OCI-LY1 (cell line): Measurements from ENCODE around the gene ZBTB46.

Source experiments
- H2AFZ ChIP-seq: fragments of 200-600 bp; sonication (generic), shearing (Covaris generic); 2 replicates; pipeline ENCODE4 v1.6.0; 2014; ENCODE audit warnings: antibody characterized with exemption, mild to moderate bottlenecking, low read length
- H3F3A ChIP-seq: fragments of 200-600 bp; sonication (generic), shearing (Covaris generic); 2 replicates; pipeline ENCODE4 v1.6.0; 2014; ENCODE audit warnings: mild to moderate bottlenecking, antibody characterized with exemption, low read length, moderate library complexity; ENCODE audit not compliant: insufficient read depth
- H3K27ac ChIP-seq: fragments of 200-600 bp; sonication (generic); 2 replicates; pipeline ENCODE4 v1.5.1; 2014; ENCODE audit warnings: low read length, mixed run types, mild to moderate bottlenecking, low read depth; ENCODE audit not compliant: poor library complexity, severe bottlenecking
- H3K27me3 ChIP-seq: fragments of 200-600 bp; sonication (generic); 2 replicates; pipeline ENCODE4 v1.6.0; 2014; ENCODE audit warnings: antibody characterized with exemption, mild to moderate bottlenecking, low read length, moderate library complexity; ENCODE audit not compliant: insufficient read depth
- H3K36me3 ChIP-seq: fragments of 200-600 bp; sonication (generic); 2 replicates; pipeline ENCODE4 v1.6.1; 2014; ENCODE audit warnings: mild to moderate bottlenecking, antibody characterized with exemption, low read length, moderate library complexity, mixed read lengths; ENCODE audit not compliant: insufficient read depth
- H3K4me1 ChIP-seq: fragments of 200-600 bp; sonication (generic); 2 replicates; pipeline ENCODE4 v1.5.1; 2014; ENCODE audit warnings: mild to moderate bottlenecking, low read length, moderate library complexity; ENCODE audit not compliant: insufficient read depth, severe bottlenecking
- H3K4me2 ChIP-seq: fragments of 200-600 bp; sonication (generic), shearing (Covaris generic); 2 replicates; pipeline ENCODE4 v1.6.1; 2014; ENCODE audit warnings: low read length
- H3K4me3 ChIP-seq: fragments of 200-600 bp; sonication (generic); 2 replicates; pipeline ENCODE4 v1.5.1; 2014; ENCODE audit warnings: low read length, low read depth, mild to moderate bottlenecking, mixed read lengths; ENCODE audit not compliant: poor library complexity, severe bottlenecking
- H3K79me2 ChIP-seq: fragments of 200-600 bp; shearing (Covaris generic); 2 replicates; pipeline ENCODE4 v1.6.1; 2016; ENCODE audit warnings: mixed run types, low read length, mixed read lengths; ENCODE audit not compliant: insufficient read depth
- H3K9ac ChIP-seq: fragments of 200-600 bp; sonication (generic), shearing (Covaris generic); 2 replicates; pipeline ENCODE4 v1.6.1; 2014; ENCODE audit warnings: mild to moderate bottlenecking, low read length, mixed read lengths
- H3K9me2 ChIP-seq: fragments of 200-600 bp; sonication (generic), shearing (Covaris generic); 2 replicates; pipeline ENCODE4 v1.6.1; 2014; ENCODE audit warnings: low read depth, mild to moderate bottlenecking, low read length, mixed read lengths
- H3K9me3 ChIP-seq: fragments of 200-600 bp; shearing (Covaris generic); 2 replicates; pipeline ENCODE4 v1.6.1; 2014; ENCODE audit warnings: low read length, mixed read lengths
- H4K20me1 ChIP-seq: fragments of 200-600 bp; sonication (generic), shearing (Covaris generic); 2 replicates; pipeline ENCODE4 v1.6.0; 2016; ENCODE audit warnings: mild to moderate bottlenecking, low read length; ENCODE audit not compliant: insufficient read depth
- CTCF ChIP-seq: fragments of 200-600 bp; sonication (generic), shearing (Covaris generic); IDR thresholded peaks from 2 replicates; pipeline ENCODE4 v1.5.1; 2017; ENCODE audit warnings: mild to moderate bottlenecking, antibody characterized with exemption, low read length, moderate library complexity, mixed read lengths
- EZH2 ChIP-seq: fragments of 200-600 bp; sonication (generic), shearing (Covaris generic); IDR thresholded peaks from 2 replicates; pipeline ENCODE4 v1.8.0; 2017; ENCODE audit warnings: borderline replicate concordance, mixed run types, mild to moderate bottlenecking, antibody characterized with exemption, low read length, moderate library complexity, mixed read lengths

ZBTB46 gene

DNA sequence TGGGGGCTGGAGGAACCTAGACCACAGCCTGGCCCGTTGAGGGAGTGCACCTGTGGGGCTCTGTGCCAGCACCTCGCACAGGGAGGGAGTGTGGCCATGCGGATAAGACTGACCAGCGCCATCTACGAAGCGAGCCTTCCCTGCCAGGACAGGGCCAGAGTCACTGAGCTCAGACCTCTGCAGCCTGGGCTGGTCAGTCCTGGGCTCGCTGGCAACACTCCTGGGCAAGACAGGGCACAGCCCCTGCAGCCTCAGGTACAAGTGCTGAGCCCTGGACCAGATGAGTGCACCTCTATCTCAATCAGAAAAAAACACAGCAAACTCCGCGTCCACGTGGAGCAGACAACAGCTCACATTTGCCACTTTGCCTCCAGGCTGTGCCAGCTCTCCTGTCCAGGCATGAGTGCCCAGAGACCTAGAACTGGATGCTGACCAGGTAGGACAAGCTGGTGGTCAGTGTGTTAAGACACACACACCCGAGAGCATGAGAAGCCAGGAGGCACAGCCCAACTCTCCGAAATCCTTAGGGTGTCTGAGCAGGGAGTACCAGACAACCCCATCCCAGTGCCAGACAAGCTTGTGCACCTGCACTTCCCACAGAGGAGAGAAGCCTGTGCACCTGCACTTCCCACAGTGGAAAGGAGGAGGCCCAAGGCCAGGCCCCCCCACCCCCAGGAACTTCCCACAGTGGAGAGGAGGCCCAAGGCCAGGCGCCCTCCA, 128.2 kb downstream of the ZBTB46 start:
- Histone ChIP-seq H3K79me2 (no peaks in the 10 kb centered on the region), H3K9me2 (no peaks in the 10 kb centered on the region), H2AFZ (no peak overlapping the region), H3F3A (no peaks in the 10 kb centered on the region), H3K4me1 (peaks cover 10% of the 10 kb centered on the region), H3K4me3 (no peak overlapping the region), H3K9me3 (no peaks in the 10 kb centered on the region), H4K20me1 (no peaks in the 10 kb centered on the region), H3K36me3 (peaks cover 33% of the 10 kb centered on the region), H3K9ac (no peak overlapping the region), H3K27ac (no peak overlapping the region), H3K27me3 (no peaks in the 10 kb centered on the region), H3K4me2 (no peak overlapping the region)
- TF ChIP-seq CTCF (no peak), EZH2 (no peak)

DNA sequence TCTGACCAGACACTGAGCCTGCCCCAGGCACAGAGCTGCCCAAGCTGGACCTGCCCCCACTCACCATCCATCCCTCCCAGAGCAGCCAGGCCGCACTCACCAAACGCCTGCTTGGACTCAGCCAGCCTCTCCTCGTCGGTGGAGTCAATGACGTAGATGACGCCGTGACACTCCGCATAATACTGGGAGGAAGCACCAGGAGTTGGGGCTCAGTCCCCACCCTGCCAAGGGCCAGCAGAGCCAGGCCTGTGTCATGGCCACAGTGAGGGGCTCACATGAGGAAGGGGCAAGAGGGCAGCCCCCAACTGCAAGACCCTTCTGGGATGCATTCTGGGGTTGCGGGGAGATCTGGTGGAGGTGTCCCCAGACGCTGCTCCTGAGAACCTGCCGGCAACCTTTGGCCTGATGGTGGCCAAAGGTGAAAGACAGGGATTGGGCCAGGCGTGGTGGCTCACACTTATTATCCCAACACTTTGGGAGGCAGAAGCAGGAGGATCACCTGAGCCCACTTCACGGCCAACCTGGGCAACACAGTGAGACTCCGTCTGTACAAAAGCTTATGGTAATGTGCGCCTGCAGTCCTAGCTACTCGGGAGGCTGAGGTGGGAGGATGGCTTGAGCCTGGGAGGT, 128.9 kb downstream of the ZBTB46 start:
- Histone ChIP-seq H3K4me3 (no peak overlapping the region), H3K27me3 (no peaks in the 10 kb centered on the region), H3K36me3 (peaks cover 33% of the 10 kb centered on the region), H4K20me1 (no peaks in the 10 kb centered on the region), H3K27ac (no peak overlapping the region), H3K9ac (no peak overlapping the region), H3K9me2 (no peaks in the 10 kb centered on the region), H3K4me1 (peaks cover 10% of the 10 kb centered on the region), H3K4me2 (no peak overlapping the region), H3F3A (no peaks in the 10 kb centered on the region), H3K9me3 (no peaks in the 10 kb centered on the region), H3K79me2 (no peaks in the 10 kb centered on the region), H2AFZ (no peak overlapping the region)
- TF ChIP-seq CTCF, result no peak
- no peak for TF ChIP-seq EZH2

DNA sequence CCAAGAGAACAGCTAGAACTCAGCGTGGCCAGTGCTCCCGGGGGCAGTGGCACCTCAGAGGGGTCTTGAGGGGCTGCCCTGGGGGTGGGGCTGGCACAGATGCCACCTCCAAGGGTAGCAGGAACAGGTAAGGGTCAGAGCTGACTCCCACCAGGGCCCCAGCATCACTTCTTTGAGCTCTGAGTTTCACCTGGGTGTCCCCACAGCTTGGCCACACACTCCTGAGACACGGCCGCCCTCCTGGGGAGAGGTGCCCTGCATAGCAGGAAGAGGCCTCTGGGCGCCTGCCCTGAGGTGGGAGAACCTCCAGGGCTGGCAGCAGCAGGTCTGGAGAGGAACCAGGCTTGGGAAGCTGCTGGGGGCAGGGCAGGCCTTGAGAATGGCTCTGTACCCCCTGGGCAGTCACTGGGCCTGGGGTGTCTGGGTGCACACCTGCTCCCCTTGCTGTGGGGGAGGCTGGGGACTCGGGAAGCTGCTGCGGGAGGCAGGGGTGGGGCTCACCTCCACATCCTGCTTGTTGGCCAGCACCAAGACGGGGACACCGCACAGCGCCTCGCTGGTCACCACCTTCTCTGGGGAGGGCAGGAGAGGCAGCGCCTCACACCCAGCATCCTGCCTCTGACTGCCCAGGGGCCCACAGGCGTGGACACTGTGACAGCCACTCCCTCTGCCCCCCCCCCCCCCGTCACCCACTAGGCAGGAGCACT, 129.6 kb downstream of the ZBTB46 start:
- no peak overlapping the region for H2AFZ ChIP-seq
- peaks cover 4% of the 10 kb centered on the region for H3K4me1 ChIP-seq
- no peaks in the 10 kb centered on the region for H3K9me2 ChIP-seq
- no peak overlapping the region for H3K9ac ChIP-seq
- H3K4me3 ChIP-seq, result no peak overlapping the region
- no peak for TF ChIP-seq EZH2
- H3F3A ChIP-seq, result no peaks in the 10 kb centered on the region
- no peak overlapping the region for H3K4me2 ChIP-seq
- peaks cover 31% of the 10 kb centered on the region for H3K36me3 ChIP-seq
- no peaks in the 10 kb centered on the region for H4K20me1 ChIP-seq
- no peaks in the 10 kb centered on the region for H3K79me2 ChIP-seq
- no peaks in the 10 kb centered on the region for H3K9me3 ChIP-seq
- H3K27me3 ChIP-seq, result no peaks in the 10 kb centered on the region
- no peak overlapping the region for H3K27ac ChIP-seq
